GM18508 (cell line): Measurements from ENCODE around the gene LY6G6C.

Experiments
- ATAC-seq: cut with Tn5 transposase; IDR thresholded peaks from one replicate; pipeline ENCODE4 v1.9.1; 2021; ENCODE audit warnings: moderate number of reproducible peaks; ENCODE audit not compliant: insufficient read depth, unreplicated experiment

Gene LY6G6C

DNA sequence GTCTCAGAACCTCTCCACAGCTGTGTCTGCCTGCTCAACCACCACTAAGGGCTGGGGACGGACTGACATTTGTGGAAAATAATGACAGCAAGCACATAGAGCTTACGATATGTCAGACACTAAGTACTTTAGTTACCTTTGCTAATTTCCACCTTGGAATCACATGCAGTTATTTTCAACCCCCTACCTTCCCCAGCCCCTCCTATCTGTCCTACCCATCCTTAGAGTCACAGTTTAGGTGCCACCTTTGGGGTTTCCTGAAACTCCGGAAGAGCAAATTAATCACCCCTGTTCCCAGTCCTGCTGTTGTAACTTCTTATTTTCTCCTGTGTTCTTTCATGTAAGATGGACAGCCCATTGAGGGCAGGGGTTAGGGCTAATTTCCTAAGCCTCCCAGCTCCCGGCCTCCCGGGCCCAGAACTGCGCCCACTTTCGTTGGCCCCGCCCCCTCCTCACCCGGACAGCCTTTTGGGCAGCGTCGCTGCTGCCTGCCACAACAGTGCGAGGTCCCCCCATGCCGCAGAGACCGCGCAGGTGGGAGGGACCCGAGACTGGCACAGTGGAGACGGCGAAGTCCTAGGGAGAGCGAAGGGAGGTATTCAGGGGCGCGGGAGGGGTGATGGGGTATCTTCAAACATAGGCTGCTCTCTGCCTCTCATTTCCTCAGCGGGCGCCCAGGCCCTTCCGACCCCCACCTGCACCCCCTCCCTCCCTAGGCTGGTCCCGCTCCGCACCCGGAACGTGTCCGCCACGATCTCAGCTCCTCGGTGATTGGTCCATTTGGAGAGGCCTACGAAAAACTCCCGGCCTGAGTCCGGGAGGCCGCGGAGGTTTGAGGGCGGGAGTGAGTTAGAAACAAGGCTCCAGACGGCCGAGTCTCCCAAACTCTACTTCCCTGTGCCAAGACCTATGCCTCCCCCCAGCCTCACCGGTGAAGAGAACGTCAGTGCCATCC lies 6.4 kb upstream of the LY6G6C start:
- no peak for ATAC-seq

GRCh38 chr6:31727034-31727716 lies 5.6 kb upstream of the LY6G6C start:
- ATAC-seq = no peak

GRCh38 chr6:31725502-31726350 lies 4.2 kb upstream of the LY6G6C start:
- no peak for ATAC-seq

GRCh38 chr6:31723980-31724691 lies 2.6 kb upstream of the LY6G6C start:
- ATAC-seq = no peak

GRCh38 chr6:31723245-31723979 lies 1.9 kb upstream of the LY6G6C start, which contains the start of gene MPIG6B:
TSS of gene MPIG6B (plus strand) at chr6:31723373. CDS start at chr6:31723384, 11 bp downstream.
- no peak for ATAC-seq

DNA sequence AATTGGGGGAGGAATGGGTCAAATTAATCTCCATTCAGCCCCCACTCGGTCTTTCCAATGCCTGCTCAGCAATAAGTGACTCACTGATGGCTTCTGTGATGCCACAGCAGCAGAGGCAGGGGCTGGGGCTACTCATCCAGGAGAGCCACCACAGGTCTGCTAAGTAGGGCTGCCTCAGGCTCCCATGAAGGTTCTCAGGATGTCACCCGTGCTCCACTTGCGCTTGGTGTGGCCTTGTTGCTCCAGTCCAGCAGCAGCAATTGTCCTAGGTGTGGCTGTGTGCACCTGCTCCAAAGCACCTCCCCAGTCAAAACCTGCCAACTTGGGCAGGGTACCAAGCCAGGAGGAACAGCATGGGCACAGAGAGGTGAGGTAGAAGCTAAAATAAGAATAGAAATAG lies 627 bp upstream of the LY6G6C start:
- ATAC-seq = no peak

GRCh38 chr6:31720196-31720770 lies 1.3 kb downstream of the LY6G6C start:
- ATAC-seq = no peak

DNA sequence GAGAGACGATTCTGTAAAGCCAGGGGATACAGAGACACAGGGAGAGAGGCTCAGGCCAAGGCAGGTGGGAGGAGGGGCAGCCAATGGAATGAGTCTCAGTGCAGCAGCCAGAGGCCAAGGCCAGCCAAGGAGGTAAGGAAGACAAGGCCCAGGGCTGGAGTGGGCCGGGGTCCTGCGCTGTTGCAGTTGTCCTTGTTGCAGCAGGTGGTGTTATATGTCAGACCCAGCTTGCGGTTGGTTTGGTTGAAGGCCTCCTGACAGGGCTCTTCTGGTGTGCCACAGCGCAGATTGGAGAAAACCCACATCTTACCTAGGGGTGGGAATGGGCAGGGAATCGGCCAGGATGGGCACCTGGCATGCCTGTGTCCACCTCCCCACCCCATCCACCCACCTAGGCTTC lies 2.5 kb downstream of the LY6G6C start:
- ATAC-seq = no peak

- no peak for ATAC-seq
These were observed 3.3 kb downstream of the LY6G6C start for GRCh38 chr6:31718265-31718664.

- no peak for ATAC-seq
These were observed 3.9 kb downstream of the LY6G6C start for GRCh38 chr6:31717499-31718222.

- no peak for ATAC-seq
These were observed 6.3 kb downstream of the LY6G6C start, which contains the start of gene LY6G6D for GRCh38 chr6:31715022-31715958. TSS of gene LY6G6D (plus strand) at chr6:31715348. CDS start at chr6:31715356, 8 bp downstream.

DNA sequence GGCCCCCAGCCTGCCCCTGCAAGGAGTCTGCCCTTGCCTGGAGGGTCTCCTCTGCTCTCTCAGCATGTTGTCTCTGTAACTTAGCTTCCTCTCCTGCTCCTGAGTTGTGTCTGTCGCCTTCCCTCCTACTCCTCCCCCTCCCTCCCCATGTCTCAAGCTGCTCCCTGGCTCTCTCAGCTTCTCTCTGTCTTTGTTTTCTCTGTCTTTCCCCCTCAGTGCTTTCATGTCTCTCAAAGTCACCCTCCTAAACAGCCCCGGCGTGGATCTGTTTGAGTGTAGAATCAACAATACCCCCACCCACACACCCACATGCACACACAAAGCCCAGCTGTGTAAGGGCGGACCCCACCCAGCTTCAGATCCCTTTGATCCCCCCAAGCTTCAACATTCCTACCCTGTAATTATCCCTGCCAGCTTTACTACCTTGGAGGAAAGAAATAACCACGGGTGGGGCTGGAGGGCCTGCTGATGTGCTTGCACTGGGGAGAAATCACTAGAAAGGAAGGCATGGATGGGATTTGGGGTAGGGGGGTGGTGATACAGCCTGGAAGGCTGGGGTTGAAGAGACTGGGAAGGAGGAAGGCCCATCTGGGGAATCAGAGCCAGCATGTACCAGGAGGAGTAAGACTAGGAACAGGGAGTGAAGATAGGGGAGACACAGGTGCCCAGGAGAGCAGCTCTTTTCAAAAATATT lies 7.4 kb downstream of the LY6G6C start:
- no peak for ATAC-seq

GRCh38 chr6:31713465-31713864 lies 8.1 kb downstream of the LY6G6C start:
- ATAC-seq = no peak

- ATAC-seq = no peak
These were observed 9.2 kb downstream of the LY6G6C start for GRCh38 chr6:31712296-31712695.

DNA sequence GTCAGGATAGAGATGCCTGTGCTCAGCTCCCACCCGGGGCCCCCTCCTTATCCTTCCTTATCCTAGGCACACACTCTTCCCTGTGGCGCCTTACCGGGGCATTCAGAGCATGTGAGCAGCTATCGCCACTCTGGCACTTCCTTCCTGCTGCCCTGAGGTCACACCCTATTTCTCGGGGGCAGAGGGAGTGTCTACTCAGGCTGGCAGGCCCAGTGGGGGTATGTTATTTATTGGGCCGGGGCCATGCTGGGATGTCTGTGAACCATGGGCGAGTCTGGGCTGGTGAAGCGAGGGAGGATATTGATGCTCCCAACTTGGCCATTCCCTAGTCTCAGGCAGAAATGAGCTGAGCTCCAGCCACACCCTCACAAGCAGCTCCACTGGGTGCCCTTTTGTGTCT lies 10.3 kb downstream of the LY6G6C start:
- no peak for ATAC-seq

DNA sequence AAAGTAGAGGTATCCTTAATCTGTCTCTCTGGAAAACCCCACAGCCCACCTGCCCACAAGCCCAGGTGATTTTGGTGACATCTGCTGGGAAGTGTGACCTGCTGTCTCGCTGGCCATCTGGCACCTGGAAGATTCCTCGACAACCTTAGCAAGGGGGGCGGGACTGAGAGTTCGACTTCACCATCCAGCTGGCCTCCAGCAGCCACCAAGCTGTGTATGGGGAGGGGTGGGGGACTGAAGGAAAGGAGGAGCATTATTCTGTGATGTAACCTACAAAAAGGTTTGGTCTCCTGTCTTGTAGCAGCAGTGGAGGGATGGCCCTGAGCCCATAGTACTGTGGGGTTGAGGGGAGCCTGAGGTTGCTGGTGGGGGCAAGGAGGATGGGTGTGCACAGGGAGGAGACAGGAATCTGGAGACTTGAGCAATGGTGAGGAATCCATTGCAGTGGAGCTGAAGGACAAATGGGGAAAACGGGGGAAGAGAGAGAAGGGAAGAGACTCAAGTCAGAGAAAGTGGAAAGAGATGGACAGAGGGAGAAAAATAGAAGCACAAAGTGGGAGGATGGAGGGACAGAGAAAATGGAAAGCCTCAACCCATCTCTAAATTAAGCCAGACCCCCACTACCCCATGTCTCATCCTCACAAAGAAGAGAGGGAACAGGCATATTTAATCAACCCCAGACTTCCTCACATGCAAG lies 10.9 kb downstream of the LY6G6C start:
- no peak for ATAC-seq
